Keratinocyte (primary cell): ENCODE data around the gene HRAS.

Experiments
- EZH2 ChIP-seq: IDR thresholded peaks from one replicate; pipeline ENCODE4 v1.6.1; 2012; ENCODE audit warnings: inconsistent platforms, mild to moderate bottlenecking, low read length, moderate library complexity
- TF ChIP-seq, protein P1 (sequence below), 3 experiments: IDR thresholded peaks in 1 of 3; conservative IDR thresholded peaks in 1 of 3; optimal IDR thresholded peaks in 1 of 3; 2 replicates in 2 of 3; 3 replicates in 1 of 3; pipeline versions ENCODE3 to v1.5.1; 2011; ENCODE audit warnings: low read length in 3 of 3, mild to moderate bottlenecking in 3 of 3, moderate library complexity in 2 of 3, control low read depth in 1 of 3, inconsistent platforms in 1 of 3; ENCODE audit not compliant: insufficient read depth in 2 of 3; ENCODE audit errors: extremely low read depth in 1 of 3

DNA sequence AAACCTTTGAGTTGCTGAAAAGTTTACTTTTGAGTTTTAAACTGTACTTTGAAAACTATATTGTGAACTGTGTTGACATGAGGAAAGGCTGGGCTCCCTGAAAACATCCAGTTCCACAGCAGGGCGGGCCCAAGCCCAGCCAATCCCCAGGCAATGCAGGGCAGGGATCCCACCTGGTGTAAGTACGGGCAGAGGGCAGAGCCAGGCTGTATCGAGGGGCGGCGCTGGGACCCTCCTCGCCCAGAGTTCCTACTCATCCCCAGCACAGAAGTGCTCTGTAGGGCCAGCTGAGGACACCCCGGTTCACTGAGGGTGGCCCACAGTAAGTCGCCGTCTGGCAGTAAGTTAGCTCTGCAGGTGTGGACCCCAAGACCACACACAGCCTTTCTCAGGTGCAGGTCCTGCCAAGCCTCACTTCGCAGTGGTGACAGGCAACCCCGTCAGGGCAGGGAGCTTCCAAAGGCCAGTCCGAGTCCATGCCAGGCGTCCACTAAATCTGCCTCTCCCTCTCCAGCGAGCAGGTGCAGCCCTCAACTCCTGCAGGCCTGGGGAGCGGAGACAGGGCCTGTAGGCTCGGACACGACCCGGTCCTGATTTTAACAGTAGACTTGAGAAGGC, 31.7 kb upstream of the HRAS start:
- TF ChIP-seq, protein P1, sequence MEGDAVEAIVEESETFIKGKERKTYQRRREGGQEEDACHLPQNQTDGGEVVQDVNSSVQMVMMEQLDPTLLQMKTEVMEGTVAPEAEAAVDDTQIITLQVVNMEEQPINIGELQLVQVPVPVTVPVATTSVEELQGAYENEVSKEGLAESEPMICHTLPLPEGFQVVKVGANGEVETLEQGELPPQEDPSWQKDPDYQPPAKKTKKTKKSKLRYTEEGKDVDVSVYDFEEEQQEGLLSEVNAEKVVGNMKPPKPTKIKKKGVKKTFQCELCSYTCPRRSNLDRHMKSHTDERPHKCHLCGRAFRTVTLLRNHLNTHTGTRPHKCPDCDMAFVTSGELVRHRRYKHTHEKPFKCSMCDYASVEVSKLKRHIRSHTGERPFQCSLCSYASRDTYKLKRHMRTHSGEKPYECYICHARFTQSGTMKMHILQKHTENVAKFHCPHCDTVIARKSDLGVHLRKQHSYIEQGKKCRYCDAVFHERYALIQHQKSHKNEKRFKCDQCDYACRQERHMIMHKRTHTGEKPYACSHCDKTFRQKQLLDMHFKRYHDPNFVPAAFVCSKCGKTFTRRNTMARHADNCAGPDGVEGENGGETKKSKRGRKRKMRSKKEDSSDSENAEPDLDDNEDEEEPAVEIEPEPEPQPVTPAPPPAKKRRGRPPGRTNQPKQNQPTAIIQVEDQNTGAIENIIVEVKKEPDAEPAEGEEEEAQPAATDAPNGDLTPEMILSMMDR (optimal IDR thresholded peaks at IDR 0.05 in 1 of 3, IDR thresholded peaks at IDR 0.05 in 1 of 3, conservative IDR thresholded peaks at IDR 0.05 in 1 of 3; ENCODE audit: extremely low read depth in 1 of 3, insufficient read depth in 2 of 3, low read length in 3 of 3): no peak
- no peak for TF ChIP-seq EZH2
